ENCODE data around the gene GPS2. TPM values are rescaled to one million over a fixed set of nuclear protein-coding genes. Genes with fewer than 3 reads are reported as not detected.

The GPS2 gene
- total and polyA plus RNA-seq, 2 experiments from 2014 or later: 34.5 to 103 TPM

DNA sequence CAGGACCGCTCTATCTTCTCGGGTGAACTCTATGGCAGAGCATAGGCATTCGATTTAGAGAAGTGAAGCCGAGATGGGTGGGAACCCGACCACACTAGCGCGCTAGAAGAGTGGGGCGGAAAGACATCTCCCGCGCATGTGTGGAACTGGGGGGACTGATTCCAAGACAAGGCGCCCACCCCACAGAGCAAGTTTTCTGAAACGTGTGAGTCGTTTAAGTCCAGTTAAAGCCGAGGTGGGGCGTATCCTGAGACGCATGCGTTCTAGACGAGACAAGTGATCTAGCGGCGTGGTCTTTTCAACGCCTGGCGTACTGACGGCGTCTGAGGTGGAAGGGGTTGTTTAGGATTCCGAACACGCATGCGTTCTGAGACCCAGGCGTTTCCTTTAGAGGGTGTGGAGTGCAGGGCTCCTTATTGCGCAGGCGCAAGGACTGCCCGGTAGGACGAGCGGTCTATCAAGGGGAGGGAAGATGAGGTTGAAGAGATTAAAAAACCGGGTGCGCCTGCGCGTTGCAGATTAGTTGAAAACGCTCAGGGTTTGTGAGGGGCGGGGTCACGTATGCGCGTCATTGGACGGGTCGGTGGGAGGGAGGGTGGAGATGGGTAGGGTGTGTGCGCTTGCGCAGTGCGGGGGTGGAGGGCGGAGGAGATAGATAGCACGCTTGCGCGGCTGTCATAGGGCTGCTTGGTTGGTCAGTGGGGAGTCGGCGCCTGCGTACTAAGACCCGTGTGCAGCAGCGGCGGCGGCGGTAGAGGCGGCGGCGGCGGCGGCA, 8.1 kb downstream of the GPS2 start, which contains the start of gene EIF5A:
EIF5A (plus strand) TSS at position 718 of the 775 bp plus-strand sequence. CDS start 2,008 bp downstream, outside the sequence.
- no peaks in the 10 kb centered on the region for H3K9me3 ChIP-seq (ENCODE audit: low read depth)
- under 1% methylated on average over 42 of the region's 64 CpGs for WGBS (ENCODE audit: low lambda C conversion rate, missing lambda C conversion rate)
- H3K27me3 ChIP-seq: no peaks in the 10 kb centered on the region

DNA sequence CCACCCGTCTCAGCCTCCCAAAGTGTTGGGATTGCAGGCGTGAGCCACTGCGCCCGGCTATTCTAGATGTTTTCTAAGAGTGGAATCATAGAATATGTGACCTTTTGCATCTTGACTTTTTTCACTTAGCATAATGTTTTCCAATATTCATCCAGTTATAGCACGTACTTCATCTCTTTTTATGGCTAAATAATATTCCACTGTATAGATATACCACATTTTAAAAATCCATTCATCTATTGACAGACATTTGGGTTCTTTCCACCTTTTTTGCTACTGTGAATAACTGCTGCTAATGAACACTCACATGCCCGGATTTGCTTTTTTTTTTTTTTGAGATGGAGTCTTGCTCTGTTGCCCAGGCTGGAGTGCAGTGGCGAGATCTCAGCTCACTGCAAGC, 11.0 kb downstream of the GPS2 start:
- Histone ChIP-seq H3K9me3 (ENCODE audit: low read depth) (no peaks in the 10 kb centered on the region), H2AFZ (no peak overlapping the region), H3K4me2 (no peak overlapping the region), H3K4me3 (no peak overlapping the region), H4K20me1 (ENCODE audit: insufficient read depth, poor library complexity, severe bottlenecking) (peaks cover 10% of the 10 kb centered on the region), H3K27ac (no peak overlapping the region), H3K9me2 (replicated peaks; ENCODE audit: insufficient read depth) (no peaks in the 10 kb centered on the region), H3K36me3 (replicated peaks; ENCODE audit: insufficient read depth, low read depth) (no peaks in the 10 kb centered on the region), H3K27me3 (no peaks in the 10 kb centered on the region), H3K79me2 (peaks cover 13% of the 10 kb centered on the region), H3K4me1 (ENCODE audit: insufficient read depth) (peaks cover 5% of the 10 kb centered on the region)
- no peak for DNase-seq (ENCODE audit: low spot score)
- no peak for TF ChIP-seq EZH2phosphoT487 (IDR thresholded peaks at IDR 0.05; ENCODE audit: low read depth, severe bottlenecking, unreplicated experiment)
- TF ChIP-seq EZH2 (IDR thresholded peaks at IDR 0.05; ENCODE audit: borderline replicate concordance): no peak
- TF ChIP-seq, protein P1, sequence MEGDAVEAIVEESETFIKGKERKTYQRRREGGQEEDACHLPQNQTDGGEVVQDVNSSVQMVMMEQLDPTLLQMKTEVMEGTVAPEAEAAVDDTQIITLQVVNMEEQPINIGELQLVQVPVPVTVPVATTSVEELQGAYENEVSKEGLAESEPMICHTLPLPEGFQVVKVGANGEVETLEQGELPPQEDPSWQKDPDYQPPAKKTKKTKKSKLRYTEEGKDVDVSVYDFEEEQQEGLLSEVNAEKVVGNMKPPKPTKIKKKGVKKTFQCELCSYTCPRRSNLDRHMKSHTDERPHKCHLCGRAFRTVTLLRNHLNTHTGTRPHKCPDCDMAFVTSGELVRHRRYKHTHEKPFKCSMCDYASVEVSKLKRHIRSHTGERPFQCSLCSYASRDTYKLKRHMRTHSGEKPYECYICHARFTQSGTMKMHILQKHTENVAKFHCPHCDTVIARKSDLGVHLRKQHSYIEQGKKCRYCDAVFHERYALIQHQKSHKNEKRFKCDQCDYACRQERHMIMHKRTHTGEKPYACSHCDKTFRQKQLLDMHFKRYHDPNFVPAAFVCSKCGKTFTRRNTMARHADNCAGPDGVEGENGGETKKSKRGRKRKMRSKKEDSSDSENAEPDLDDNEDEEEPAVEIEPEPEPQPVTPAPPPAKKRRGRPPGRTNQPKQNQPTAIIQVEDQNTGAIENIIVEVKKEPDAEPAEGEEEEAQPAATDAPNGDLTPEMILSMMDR (IDR thresholded peaks at IDR 0.05; ENCODE audit: poor library complexity): no peak
- 94% methylated on average over 7 of the region's 7 CpGs for WGBS (ENCODE audit: low lambda C conversion rate, missing lambda C conversion rate)

More for the DNA sequence above, 8.1 kb downstream of the GPS2 start, which contains the start of gene EIF5A:
- H3K4me1 ChIP-seq (ENCODE audit: insufficient read depth): peaks cover 13% of the 10 kb centered on the region
- H4K20me1 ChIP-seq (ENCODE audit: insufficient read depth, poor library complexity, severe bottlenecking): peaks cover 33% of the 10 kb centered on the region
- peak within 1 kb of the TSS; percentile 98 for H3K4me2 ChIP-seq
- H3K9me2 ChIP-seq (replicated peaks; ENCODE audit: insufficient read depth): no peaks in the 10 kb centered on the region
- DNase-seq (ENCODE audit: low spot score): peak; percentile 100
- H3K79me2 ChIP-seq: peaks cover 40% of the 10 kb centered on the region
- H3K4me3 ChIP-seq: peak within 1 kb of the TSS; percentile 24
- peaks cover 8% of the 10 kb centered on the region for H3K36me3 ChIP-seq (replicated peaks; ENCODE audit: insufficient read depth, low read depth)
- H2AFZ ChIP-seq: peak within 1 kb of the TSS; percentile 45
- peak within 1 kb of the TSS; percentile 93 for H3K27ac ChIP-seq
- no peak for TF ChIP-seq EZH2phosphoT487 (IDR thresholded peaks at IDR 0.05; ENCODE audit: low read depth, severe bottlenecking, unreplicated experiment)

DNA sequence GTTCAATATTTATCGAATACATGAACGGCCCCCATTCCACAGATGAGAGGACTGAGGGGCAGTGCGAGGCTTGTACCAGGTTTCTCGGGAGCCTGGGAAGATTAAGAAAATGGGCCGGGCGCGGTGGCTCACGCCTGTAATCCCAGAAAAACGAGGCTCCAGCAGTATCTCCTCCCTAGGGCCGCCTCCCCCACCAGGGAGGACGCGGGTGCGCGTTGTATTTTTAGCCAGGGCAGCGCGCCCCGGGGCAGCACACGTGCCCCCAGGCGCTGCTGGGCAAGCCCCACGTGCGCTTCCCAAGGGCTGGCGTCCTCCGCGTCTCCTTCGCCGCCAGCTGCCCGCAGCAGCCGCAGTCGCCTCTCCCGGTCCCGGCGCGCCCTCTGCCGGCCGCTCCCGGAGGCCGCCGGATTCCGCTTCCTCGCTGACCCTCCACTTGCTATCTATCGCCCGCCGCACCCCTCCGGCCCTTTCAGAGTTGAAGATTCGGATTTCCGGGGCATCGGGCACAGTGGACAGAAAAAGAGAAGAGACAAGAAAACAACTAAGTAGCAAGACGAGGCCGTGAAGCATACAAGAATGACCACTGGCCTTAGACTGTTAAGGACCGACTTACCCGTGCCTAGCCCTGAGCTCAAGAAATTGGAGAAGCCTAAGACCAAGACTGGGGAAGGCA, 18.8 kb downstream of the GPS2 start:
- H3K79me2 ChIP-seq: no peaks in the 10 kb centered on the region
- peaks cover 28% of the 10 kb centered on the region for H3K4me1 ChIP-seq (ENCODE audit: insufficient read depth)
- no peaks in the 10 kb centered on the region for H4K20me1 ChIP-seq (ENCODE audit: insufficient read depth, poor library complexity, severe bottlenecking)
- H2AFZ ChIP-seq: peak overlapping the region; percentile 16
- peak; percentile 93 for DNase-seq (ENCODE audit: low spot score)
- peak overlapping the region; percentile 76 for H3K4me2 ChIP-seq
- no peak overlapping the region for H3K27ac ChIP-seq
- WGBS (ENCODE audit: low lambda C conversion rate, missing lambda C conversion rate): 9% methylated on average over 50 of the region's 51 CpGs
- H3K4me3 ChIP-seq: no peak overlapping the region
- no peaks in the 10 kb centered on the region for H3K36me3 ChIP-seq (replicated peaks; ENCODE audit: insufficient read depth, low read depth)
- H3K27me3 ChIP-seq: no peaks in the 10 kb centered on the region
- no peak for TF ChIP-seq EZH2phosphoT487 (IDR thresholded peaks at IDR 0.05; ENCODE audit: low read depth, severe bottlenecking, unreplicated experiment)
- TF ChIP-seq, protein P1 (IDR thresholded peaks at IDR 0.05; ENCODE audit: poor library complexity): peak; percentile 90
- no peak for TF ChIP-seq EZH2 (IDR thresholded peaks at IDR 0.05; ENCODE audit: borderline replicate concordance)
- no peaks in the 10 kb centered on the region for H3K9me3 ChIP-seq (ENCODE audit: low read depth)
- H3K9me2 ChIP-seq (replicated peaks; ENCODE audit: insufficient read depth): no peaks in the 10 kb centered on the region

All from hepatocyte (in vitro differentiated cells).